Erythroblast (primary cell): ENCODE measurements around the gene CCL19.

Source experiments
- GATA1 ChIP-seq: IDR thresholded peaks from 2 replicates; pipeline ENCODE4 v1.6.1; 2011; ENCODE audit warnings: low read depth, mild to moderate bottlenecking, control low read depth, low read length, moderate library complexity
- POLR2A ChIP-seq: IDR thresholded peaks from 2 replicates; pipeline ENCODE4 v1.6.1; 2011; ENCODE audit warnings: mild to moderate bottlenecking, low read length

DNA sequence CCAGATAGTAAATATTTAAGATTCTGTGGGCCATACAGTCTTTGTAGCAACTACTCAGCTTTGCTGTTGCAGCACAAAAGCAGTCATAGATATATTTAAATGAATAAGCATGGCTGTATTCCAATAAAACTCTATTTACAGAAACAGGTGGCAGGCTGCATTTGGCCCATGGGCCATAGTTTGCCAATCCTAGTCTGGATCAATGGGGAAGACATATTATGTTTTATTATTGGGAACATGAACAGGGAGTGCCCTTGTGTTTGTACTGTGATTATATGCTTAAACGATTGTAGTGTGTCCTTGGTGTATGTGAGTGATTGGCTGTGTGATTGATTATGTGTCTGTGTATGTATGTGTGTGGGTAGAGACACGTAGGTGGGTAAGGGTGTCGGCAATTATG is 16.6 kb downstream of the CCL19 start:
- no peak for TF ChIP-seq POLR2A
- TF ChIP-seq GATA1: no peak
